NT2/D1 (cell line): ENCODE data around the gene CD93.

Source experiments
- YY1 ChIP-seq: IDR thresholded peaks from 2 replicates; pipeline ENCODE4 v1.6.1; 2011; ENCODE audit not compliant: insufficient read length, insufficient read depth
- ZNF274 ChIP-seq: IDR thresholded peaks from 2 replicates; pipeline ENCODE4 v1.6.1; 2011; ENCODE audit warnings: mild to moderate bottlenecking, low read depth, low read length

DNA sequence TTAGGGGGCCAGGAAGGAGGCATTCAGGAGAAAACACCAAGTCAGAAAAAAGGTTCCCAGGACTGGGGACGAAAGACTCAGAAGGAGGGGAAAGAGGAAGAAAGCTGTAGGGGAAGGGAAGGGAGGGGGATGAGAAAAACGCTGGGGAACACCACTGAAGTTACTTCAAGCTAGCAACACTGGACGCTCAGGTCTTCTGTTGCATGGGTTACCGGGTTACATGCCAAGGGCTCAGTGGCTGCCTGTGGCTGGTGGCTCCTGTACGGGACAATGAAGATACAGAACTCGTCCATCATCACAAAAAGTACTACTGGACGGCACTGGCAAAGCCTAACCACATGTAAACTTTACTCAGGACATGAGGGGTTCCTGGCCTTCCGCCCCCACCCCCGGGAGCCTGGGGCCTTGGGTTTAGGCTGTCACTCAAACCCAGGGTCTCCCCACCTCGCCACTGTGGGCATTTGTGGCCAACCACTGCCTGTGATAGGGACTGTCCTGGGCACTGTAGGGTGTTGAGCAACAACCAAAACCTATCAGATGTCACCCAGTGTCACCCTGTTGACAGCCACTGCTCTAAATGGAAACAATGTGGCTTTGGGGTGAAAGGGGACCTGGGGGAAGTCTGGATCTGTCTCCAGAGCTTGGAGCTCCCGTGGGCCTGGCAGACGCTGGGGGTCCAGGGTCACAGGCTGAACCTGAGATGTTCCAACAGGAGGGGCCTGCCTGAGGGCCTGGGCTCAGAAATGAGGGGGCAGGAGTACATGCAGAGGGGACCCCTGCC, 40.3 kb upstream of the CD93 start:
- TF ChIP-seq YY1 (no peak), ZNF274 (no peak)
